Thyroid gland (tissue), 4 donors: ENCODE results near the gene ICE1.

Experiments used
- POLR2A ChIP-seq, 2 donors: fragments of 450-650 bp; IDR thresholded peaks; one replicate each; pipeline ENCODE4 v1.6.1; 2017; ENCODE audit warnings: antibody characterized with exemption in 2 of 2, mild to moderate bottlenecking in 2 of 2, moderate library complexity in 1 of 2
- TF ChIP-seq, protein P1 (sequence below), 6 experiments: fragments of 200-600 bp in 3 of 6; fragments of 450-650 bp in 3 of 6; sonication (generic) in 3 of 6; IDR thresholded peaks; one replicate each; pipeline ENCODE4 v1.5.1; 2016 to 2019; ENCODE audit warnings: antibody characterized with exemption in 6 of 6, mild to moderate bottlenecking in 2 of 6, inconsistent platforms in 1 of 6, moderate library complexity in 1 of 6

DNA sequence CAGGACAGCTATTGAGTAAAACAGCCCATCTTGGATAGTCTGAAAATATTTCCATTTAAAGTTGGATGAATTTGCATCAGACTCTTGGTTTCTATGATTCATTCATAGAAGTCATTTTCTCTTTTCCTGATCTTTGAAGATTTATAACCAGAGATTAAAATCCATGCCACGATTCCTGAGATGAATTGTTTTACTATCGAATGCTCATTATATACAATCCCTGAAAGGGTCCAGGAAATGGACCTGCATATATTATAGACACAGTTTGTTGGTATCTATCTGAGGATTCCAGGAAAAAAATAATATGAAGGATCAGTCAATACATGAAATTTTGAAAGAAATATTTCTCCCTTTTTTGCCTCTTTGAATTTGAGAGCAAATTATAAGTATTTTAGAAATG, 99.0 kb downstream of the ICE1 start:
- TF ChIP-seq POLR2A (IDR thresholded peaks at IDR 0.05), result no peak
- TF ChIP-seq, protein P1, sequence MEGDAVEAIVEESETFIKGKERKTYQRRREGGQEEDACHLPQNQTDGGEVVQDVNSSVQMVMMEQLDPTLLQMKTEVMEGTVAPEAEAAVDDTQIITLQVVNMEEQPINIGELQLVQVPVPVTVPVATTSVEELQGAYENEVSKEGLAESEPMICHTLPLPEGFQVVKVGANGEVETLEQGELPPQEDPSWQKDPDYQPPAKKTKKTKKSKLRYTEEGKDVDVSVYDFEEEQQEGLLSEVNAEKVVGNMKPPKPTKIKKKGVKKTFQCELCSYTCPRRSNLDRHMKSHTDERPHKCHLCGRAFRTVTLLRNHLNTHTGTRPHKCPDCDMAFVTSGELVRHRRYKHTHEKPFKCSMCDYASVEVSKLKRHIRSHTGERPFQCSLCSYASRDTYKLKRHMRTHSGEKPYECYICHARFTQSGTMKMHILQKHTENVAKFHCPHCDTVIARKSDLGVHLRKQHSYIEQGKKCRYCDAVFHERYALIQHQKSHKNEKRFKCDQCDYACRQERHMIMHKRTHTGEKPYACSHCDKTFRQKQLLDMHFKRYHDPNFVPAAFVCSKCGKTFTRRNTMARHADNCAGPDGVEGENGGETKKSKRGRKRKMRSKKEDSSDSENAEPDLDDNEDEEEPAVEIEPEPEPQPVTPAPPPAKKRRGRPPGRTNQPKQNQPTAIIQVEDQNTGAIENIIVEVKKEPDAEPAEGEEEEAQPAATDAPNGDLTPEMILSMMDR (IDR thresholded peaks at IDR 0.05), result no peak
